HG03439 (cell line): ENCODE data around the gene PNMA8A.

Experiments used
- ATAC-seq: cut with Tn5 transposase; IDR thresholded peaks from one replicate; pipeline ENCODE4 v1.9.1; 2021; ENCODE audit warnings: mild to moderate bottlenecking, moderate library complexity; ENCODE audit not compliant: unreplicated experiment

Gene PNMA8A

DNA sequence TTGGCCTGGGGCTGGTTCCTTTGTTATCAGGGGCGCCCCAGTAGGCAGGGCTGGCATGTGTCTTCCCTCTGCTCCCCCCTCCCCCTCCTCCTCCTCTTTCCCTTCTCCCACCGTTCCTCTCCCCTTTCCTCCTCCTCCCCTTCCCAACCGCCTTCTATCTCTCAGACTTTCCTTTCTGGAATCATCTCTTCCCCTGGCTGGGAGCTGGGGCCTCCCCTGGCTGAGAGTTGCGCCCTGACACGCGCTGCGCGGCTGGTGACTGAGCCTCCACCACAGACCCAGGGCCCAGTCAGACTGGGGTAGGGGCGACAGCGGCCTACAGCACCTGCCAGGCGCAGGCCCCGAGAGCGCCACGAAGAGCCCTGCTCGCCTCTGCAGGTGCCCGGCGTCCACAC lies 21.5 kb upstream of the PNMA8A start:
- no peak for ATAC-seq

DNA sequence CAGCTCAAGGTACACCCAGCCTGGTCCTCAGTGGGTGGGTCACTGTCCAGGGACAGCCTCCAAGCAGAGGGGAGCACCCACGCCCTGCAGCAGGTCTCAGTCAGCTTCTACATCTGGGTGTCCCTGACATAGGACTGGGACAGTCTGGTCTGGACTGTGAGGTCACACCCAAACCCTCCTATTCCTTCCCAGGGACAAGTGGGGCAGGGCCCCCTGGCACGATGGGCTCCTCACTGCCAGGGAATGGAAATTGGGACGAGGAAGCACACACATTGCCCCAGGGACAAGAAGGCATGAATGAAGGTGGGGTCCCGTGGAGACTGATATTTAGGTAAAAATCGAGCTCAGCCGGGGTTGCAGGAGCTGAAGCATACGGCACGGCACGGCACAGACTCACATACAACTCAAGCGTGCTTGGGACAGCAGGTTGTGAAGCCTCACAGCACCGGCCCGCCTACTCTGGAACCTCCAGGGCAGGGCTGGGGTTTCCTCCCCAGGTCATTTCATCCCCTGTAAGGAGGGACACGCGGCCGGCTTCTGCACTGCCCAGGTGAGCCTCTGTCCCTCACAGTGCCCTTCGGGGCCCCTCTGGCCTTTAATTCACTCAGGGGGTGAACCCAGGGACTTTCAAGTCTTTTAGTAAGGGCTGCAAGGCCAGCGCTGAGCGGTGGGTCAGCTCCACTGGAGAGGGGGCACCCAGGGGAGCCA lies 20.8 kb upstream of the PNMA8A start:
- ATAC-seq = no peak

DNA sequence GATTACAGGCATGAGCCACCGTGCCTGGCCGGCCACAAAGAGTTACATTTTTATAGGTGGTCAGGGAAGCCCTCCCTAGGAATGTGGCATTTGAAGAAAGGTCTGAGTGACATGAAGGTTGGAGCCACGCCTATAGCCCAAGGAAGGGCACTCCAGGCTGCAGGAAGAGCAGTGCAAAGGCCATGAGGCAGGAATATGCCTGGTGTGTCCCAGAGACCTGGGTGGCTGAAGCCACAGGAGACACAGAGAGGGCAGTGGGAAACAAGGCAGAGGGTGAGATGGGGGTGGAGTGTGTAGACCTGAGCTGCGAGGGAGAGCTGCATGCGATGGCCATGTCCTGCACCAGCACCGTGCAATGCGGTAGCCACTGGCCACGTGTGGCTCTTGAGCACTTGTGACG lies 19.4 kb upstream of the PNMA8A start:
- no peak for ATAC-seq

DNA sequence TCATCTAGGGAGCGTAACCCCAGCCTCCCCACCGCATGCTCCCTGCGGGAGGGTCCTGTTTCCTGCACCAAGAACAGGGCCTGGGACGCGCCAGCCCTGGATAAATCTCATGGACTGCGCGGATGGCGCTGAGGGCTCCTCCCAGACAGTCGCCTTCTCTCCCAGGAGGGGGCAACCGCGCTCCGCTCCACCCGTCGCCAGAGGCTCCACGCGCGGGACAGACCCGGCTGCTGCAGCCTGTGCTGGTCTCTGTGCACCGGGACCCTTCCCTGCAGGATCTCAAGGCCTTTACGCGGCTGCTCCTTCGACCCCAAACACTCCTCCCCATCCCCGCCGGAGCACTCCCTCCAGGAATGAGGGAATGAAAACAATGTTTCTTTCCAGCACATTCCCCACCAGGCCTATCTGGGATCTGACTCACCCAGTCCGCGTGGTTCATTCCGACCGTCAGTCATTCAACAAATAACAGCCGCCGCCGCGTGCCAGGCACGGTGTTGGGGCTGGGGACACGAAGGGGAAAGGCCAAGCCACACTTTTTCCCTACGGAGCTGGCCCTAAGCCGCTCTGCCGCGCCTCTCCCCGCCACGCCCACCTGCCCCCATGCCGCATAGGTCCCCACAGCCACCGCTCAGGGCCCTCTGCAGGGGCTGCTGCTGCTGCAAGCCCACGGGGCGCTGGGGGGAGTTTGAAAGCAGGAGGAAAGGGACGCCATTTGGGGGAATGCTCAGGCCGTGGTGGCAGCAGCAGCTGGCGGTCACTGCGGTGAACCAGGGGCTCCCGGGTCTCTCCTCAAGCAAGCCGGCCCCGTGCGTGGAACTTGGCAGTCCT lies 18.3 kb upstream of the PNMA8A start:
- no peak for ATAC-seq

DNA sequence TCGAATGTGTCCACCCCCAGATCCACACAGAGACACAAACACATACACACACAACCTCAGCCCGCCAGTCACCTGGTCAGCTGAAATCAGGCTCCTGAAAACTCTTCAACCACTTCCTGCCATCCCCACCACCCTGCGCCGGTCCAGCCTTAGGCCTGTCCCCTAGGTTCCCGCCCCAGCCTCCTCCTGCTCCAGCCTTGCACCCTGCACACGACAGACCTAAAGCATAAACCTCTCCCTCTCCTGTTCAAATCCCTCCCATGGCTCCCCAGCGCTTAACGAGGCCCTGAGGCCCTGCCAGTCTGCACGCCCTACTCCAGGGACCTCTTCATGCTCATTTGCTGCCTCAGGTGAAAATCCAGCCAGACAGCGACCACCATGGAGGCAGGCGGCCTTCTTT lies 17.2 kb upstream of the PNMA8A start:
- no peak for ATAC-seq

DNA sequence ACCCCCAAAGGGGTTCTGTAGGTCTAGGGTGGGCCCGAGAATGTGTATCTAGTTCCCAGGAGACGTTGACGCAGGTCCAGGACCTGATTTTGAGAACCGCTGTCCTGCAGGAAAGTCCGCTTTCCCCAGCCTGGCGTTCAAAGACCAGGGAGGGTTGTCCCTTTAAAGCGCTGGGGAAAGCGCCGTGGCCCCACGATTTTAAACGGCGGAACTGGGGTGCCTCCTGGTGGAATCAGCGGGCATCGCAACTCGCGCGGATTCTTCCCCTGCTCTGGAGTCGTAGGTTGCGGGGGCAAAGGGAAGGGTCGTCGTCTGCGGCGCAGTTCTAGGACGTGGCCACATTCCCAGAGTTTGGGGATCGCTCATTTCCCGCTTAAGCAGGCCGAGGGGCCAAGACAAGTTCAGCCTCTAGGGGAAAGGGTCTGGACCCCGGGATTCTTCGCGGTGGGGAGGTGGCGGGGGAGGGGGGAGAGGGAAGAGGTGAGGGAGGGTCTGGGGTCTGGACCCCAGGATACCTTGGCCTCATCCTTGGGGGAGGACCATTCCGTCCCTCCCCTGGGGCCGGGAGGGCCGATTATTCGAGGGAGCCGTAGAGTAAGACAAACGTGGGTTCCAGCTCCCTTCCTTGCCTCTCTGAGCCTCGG lies 16.6 kb upstream of the PNMA8A start:
- no peak for ATAC-seq

DNA sequence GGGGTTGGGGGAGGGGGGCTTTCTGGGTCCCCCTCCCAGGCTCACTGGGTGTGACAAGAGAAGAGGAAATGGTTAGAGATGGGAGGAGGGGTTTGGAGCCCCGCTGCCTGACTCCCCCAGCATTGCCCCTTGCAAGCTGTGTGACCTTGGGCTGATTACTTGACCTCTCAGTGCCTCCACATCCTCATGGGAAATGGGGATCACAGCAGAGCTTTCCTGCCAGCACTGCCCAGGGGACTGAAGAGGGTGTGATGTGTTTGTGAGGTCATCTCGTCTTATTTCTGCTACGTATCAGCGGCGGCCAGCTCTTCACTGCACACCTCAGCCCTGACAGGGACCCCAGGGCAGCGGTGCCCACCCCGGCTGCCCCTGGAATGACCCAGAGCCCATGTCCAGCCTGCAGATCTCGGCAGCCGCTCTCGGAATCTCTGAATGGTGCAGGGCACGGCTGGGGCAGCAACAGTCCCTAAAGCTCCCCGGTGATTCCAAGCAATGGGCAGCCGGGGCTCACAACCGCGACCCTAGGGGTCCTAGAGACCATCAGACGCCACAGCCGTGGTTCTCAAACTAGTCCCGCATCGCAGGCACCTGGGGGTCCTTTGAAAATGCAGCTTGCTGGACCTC lies 15.9 kb upstream of the PNMA8A start:
- ATAC-seq = no peak

DNA sequence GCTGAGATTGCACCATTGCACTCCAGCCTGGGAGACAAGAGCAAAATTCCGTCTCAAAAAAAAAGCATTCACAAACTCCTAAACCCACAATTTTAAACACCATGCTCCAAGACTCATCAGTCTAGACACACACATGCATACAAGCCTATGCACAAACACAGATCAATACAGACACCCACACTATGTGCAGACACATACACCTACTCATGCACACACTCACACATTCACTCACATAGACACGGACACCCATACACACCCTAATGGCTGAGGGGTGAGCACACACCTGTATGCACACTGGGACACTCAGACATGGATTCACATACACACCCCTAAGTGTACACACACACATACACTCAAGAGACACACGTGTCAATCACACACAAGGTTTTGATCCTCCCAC lies 15.0 kb upstream of the PNMA8A start:
- no peak for ATAC-seq

DNA sequence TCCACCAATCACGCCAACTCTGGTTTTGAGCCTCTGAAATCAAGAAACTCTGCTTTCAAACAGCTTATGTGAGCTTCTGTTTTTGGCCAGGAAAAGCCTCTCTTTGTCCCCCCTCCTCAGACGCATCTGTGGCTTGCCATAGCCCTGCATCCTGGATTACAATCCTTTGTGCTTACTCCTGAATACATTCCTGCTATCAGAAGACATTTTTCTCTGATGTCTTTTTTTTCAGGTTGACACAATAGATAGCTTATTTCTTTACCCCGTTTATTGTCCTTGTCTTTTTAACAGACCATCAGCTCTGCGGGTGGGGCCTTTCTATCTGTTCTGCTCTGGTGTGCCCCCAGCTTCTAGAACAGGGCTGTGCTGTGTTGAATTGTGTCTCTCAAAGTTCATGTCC lies 13.3 kb upstream of the PNMA8A start:
- no peak for ATAC-seq

DNA sequence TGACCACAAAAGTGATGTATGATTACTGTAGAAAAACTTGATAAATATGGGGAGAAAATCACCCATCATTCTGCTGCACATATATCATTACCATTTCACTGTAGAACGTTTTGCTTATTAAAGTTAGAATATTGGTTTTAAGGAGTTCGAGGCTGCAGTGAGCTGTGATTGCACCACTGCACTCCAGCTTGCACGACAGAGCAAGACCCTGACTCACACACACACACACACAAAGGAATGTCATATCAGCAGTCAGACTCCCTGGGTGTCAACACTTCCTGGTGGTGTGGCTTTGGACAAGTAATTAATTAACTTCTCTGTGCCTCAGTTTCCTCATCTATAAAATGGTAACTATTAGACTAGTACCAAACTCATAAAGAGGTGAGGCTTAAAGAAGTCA lies 11.3 kb upstream of the PNMA8A start:
- no peak for ATAC-seq

DNA sequence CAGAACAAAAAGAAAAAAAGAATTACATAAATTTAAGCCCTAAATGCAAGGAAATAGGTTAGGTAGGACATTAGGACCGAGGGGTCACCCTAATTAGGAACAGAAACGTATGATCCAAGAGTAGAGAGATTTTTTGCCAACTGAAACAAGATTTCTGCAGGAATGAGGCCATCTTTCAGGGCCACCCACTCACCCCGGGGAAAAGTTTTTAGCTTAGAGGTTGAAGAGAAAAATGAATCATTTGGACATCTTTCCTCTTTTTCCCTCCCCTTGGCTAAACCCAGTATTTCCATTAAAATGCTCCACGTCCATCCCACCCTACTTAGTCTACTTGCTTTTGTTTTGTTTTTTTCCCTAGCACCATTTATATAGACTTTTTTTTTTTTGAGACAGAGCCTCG lies 10.6 kb upstream of the PNMA8A start:
- ATAC-seq = no peak

DNA sequence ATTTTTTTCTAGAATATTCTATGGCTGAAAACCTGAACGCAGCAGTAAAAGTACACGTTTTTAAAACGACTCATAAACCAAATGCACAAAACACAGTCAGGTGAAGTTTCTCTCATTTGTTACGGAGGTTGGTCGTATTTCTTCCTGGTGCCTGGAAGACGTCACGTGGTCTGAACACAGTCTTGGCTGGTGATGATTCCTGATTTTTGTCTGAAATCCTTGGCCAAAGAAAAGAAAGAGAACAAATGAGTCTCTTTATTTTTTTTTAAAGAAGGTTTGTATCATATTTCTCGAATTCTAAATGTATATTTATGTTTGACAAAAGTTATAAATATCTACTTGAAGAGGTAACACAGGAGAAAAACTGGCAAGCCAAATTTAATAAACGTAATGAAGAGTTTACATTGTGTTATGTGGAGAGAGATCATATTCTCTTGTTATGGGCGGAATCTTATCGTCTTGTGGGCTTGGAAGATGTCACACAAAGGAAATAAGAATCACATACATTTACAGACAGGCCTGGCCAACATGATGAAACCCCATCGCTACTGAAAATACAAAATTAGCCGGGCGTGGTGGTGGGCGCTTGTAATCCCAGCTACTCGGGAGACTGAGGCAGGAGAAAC lies 10.0 kb upstream of the PNMA8A start:
- ATAC-seq = no peak

DNA sequence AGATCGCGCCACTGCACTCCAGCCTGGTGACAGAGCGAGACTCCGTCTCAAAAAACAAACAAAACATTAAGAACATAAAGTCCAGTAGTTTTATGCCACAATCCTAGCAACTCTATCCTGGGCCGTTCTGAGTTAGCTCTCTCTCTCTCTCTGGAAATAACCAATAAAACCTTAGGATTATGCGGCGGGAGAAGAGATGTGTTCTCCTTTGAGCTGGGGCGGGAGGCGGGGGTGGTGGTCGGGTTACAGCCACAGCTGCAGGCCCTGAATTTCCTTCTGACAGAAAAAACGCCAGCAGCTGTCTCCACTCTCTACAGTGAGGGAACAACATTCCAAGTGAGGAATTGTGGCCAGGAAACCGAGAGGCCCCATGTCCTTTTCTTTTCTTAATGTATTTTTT lies 9.1 kb upstream of the PNMA8A start:
- ATAC-seq = no peak

DNA sequence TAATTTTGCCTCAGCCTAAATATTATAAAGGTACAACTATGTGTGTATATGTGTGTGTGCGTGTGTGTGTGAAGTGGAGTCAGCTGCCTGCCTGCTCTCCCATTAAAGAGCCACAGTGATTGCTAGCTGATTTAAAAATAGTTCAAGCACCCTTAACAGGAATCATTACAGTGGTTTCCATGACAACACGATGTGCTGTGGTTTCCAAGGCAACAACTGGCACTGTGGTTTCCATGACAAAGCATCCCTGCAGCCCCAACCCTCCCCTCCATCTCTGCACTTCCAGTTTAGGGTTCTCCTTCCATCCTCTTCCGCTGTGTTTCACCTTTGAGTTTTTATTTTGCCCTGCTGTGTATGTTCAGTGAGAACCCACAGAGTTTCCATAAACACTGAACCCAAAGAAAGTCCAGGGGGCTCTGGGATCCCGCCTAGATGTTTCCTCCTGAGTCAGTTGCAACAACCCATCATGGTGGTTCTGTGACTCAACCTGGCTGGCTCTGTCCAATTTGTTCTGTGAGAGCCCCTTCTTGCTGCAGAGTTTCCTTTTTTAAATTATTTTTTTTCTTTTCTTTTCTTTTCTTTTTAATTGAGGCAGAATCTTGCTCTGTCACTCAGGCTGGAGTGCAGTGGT lies 7.1 kb upstream of the PNMA8A start:
- no peak for ATAC-seq

DNA sequence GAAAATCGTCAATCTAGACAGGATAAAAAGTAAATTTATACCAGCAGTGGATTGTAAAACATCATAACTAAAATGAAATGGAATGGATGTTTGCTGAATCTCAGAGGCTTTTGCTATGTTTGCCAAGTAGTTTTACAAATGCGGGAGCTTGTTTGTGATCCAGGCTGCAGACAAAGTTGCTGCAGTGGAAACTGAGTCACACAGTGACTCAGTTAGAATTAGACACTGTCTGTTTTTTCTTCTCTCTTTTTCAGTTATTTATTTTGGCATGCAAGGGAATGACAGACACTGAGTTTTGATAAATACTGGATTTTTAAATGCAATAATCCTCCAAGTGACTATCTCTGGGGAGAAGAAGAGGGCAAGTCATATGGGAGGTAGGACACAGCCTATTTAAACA lies 4.6 kb upstream of the PNMA8A start:
- no peak for ATAC-seq

DNA sequence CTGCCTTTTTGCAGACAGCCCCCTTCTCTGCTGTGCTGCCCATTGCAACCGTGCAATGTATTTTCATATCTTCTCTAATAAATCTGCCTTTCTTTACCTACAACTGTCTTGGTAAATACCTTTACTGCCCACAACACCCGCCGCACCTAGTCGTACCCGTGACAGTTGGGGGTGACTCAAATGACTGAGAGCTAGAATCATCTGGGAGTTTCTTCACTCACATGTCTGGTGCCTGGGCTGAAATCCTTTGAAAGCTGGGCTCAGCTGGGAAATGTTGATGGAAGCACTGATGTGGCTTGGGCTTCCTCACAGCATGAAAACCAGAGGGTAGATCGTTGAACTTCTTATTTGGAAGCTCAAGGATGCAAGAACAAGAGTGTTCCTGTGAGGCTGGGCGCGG lies 2.8 kb upstream of the PNMA8A start:
- ATAC-seq = no peak

DNA sequence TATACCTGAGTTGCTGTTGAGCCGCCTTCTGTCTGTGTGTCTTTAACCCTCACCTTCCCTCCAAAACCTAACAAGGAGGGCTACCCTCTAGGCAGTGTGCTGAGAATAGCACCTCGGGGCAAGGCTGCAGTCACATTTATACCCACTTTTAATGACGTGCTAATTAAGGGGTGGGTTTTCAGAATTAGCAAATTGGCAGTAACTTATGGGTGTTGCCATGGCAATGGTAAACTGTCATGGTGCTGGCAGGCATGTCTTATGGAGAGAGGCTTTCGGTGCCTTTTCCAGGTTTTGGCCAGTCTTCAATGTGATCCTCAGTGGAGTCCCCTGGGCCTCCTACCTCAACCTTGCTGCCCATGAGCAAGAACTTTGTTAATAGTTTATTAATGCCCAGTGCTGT lies 1.2 kb upstream of the PNMA8A start:
- no peak for ATAC-seq

DNA sequence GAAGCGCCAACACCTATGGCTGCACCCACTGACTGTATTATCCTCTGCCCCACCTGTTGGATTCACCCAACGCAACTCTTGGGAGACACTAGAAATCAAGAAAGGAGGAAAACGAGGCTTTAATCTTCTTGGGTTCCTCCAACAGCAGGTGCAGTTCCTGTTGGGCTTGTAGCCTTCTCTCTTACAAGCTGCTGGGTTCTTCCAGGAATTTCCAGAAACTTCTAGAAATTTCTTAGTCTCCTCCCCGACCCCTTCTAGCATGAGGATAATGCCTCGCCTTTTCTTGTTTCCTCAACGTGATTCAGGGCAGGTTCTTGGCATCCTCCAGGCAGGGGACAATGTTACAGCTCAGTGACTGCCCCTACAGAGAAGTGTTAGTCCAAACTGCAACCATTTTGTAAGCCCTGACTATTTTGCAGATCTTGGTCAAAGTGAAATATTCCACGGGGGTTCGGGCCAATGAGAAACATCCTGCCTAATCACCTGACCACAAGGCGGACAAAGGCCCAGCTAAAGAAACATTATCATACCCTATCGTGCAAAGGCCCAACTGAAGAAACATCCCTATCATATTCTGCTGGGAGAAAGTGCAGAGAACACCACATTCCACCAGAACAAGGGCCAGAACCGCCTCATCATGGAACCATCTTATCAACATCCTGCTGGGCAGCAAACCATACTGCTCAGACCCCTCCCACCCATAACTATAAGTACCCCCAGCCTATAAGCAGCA lies 614 bp upstream of the PNMA8A start:
- no peak for ATAC-seq

DNA sequence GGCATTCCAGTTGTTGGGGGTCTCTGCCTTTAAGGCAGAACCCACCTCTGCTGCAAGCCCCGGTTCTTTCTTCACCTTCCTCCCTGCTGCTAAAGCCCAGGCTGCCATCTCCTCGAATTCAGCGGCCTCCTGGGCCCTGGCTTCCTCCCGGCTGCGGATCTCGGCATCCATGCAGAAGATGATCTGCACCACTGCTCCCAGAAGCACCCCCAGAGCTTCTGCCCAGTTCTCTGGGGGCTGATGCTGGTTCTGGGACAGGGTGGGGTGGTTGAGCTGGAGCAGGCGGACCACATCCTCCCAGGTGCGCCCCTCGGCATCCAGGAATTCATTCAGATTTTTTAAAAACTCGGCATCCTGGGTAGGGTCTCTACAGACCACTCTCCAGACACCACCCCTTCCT lies 987 bp downstream of the PNMA8A start:
- ATAC-seq = no peak

DNA sequence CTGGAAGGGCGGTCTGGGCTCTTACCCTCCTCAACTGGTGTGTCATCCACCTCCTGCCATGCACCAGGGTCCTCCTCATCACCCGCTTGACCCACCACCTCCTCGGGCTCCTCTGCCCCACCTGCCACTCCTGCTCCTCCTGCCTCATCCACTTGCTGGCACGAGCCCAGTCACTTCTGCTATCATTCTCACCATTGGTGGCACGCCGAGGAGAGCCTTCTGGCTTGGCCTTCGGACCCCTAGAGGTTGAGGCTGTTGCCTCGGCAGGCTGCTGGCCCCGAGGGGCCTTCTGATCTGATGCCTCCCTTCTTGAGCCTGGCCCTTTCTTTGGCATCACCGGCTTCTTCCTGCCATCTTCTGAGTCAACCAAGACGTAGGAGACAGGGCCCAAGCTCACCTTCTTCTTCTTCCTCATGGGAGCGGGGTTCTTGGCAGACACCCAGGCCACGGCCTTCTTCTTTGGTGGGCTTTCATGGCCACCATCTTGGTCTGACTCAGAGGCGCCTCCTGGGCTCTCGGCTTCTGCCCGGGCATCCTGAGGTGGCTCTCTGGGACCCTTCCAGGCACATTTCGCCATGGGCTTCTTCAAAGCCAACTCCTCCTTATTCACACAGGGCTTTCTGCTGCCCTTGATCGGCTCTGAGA lies 1.7 kb downstream of the PNMA8A start:
- ATAC-seq = no peak
